HepG2 (cell line): ENCODE measurements around the gene TRPV2. TPM values are rescaled to one million over a fixed set of nuclear protein-coding genes. Genes with fewer than 3 reads are reported as not detected.

Experiments
- KAT2B ChIP-seq: fragments of 150-350 bp; IDR thresholded peaks from 2 replicates; pipeline ENCODE4 v1.6.1; 2014; ENCODE audit warnings: low read depth, low read length, borderline replicate concordance
- NR2F6 ChIP-seq, 2 experiments: IDR thresholded peaks; 2 replicates each; pipeline ENCODE4 v1.6.1; 2016; ENCODE audit warnings: antibody characterized with exemption in 1 of 2, mild to moderate bottlenecking in 1 of 2
- SATB2 ChIP-seq: sonication (generic); formaldehyde crosslinking; IDR thresholded peaks from 2 replicates; pipeline ENCODE4 v1.5.0; 2020; ENCODE audit warnings: missing genetic modification reagents
- SMYD3 ChIP-seq: sonication (generic); formaldehyde crosslinking; IDR thresholded peaks from 2 replicates; pipeline ENCODE4 v1.8.1; 2023; ENCODE audit warnings: mild to moderate bottlenecking, missing genetic modification reagents
- TBX3 ChIP-seq: fragments of 450-650 bp; IDR thresholded peaks from 2 replicates; pipeline ENCODE4 v1.6.1; 2017; ENCODE audit warnings: antibody characterized with exemption, mild to moderate bottlenecking, inconsistent platforms, borderline replicate concordance
- ZFAT ChIP-seq: sonication (generic); formaldehyde crosslinking; conservative IDR thresholded peaks from 2 replicates; pipeline ENCODE4 v1.8.1; 2023; ENCODE audit warnings: missing genetic modification reagents, inconsistent platforms
- ZNF773 ChIP-seq: sonication (generic); formaldehyde crosslinking; IDR thresholded peaks from 2 replicates; pipeline ENCODE4 v1.4.0; 2020; ENCODE audit warnings: missing genetic modification reagents, borderline replicate concordance
- polyA plus RNA-seq, 8 experiments: library from polyadenylated mRNA; depleted of rRNA in 3 of 8; stranded (reverse) in 7 of 8; unstranded in 1 of 8; fragments of >200 nt; fragmentation: Illumina TruSeq in 4 of 8; extraction: Trizol in 4 of 8; gene quantifications; 2 replicates each; pipeline versions ENCODE4 v1.2.1 to v1.2.3, GENCODE V29; 2011 to 2016; ENCODE audit warnings: low read depth in 4 of 8, missing spikeins in 1 of 8, mixed read lengths in 1 of 8; ENCODE audit not compliant: insufficient read depth in 1 of 8
- total RNA-seq, 5 experiments: library from RNA; depleted of rRNA; stranded (reverse); fragments of >200 nt; fragmentation: Illumina TruSeq; extraction: Trizol; gene quantifications; 2 replicates each; pipeline ENCODE4 v1.2.3, GENCODE V29; 2016; ENCODE audit warnings: low read depth in 1 of 5
- TF ChIP-seq, protein P1 (sequence below): sonication (generic); formaldehyde crosslinking; conservative IDR thresholded peaks from 2 replicates; pipeline ENCODE4 v1.4.0; 2020; ENCODE audit warnings: missing genetic modification reagents
- TF ChIP-seq, protein P2 (sequence below): sonication (generic); formaldehyde crosslinking; IDR thresholded peaks from 2 replicates; pipeline ENCODE4 v1.8.1; 2023; ENCODE audit warnings: mild to moderate bottlenecking, inconsistent platforms, moderate library complexity, missing genetic modification reagents, borderline replicate concordance
- TF ChIP-seq, protein P3 (sequence below), 2 experiments: sonication (generic) in 1 of 2; formaldehyde crosslinking in 1 of 2; IDR thresholded peaks; 2 replicates each; pipeline versions ENCODE4 v1.6.1 to v1.9.0; 2014 to 2022; ENCODE audit warnings: antibody characterized with exemption in 1 of 2, borderline replicate concordance in 1 of 2, inconsistent platforms in 1 of 2, low read depth in 1 of 2, missing genetic modification reagents in 1 of 2
- TF ChIP-seq, protein P4 (sequence below): sonication (generic); formaldehyde crosslinking; IDR thresholded peaks from 2 replicates; pipeline ENCODE4 v1.4.0; 2020; ENCODE audit warnings: missing genetic modification reagents

TRPV2 gene
- total and polyA plus RNA-seq, 2 of the 13 experiments (the other 11 are each of a cell fraction or from before 2014, with no cell fraction given), result 13.6 to 21.3 TPM

DNA sequence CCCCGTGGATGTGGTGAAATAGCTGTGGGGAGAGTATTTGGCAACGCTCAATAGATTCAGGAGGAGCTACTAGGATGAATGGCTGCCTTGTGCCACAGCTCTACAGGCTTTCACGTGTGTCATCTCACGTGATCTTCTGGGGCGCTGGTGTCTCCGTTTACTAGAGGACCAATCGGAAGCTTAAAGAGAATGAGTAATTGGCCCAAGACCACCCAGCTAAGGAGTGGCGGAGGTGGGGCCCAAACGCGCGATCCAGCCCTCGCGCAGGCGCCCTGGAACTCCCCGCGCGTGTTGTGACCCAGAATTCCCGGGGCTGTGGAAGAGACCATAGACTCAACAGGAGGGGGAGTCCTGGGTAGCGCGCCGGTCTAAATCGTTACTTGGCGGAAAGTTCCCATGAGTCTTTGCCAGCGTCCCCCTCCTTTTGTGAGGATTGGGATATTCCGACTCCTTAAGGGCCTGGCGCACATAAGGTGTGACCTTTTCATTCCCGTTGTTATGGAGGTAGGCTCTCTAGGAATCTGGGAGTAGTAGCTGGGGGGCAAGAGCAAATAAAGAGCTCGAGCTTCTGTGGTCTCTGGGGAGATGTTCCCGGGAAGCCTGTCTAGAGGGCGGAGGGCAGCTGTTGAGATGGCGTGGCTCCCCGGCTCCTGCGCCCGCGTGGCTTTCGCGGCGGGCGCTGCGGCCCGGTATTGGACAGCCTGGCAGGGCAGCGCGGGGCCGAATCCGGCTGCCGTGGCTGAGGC lies 23.4 kb downstream of the TRPV2 start (continued):
- no peak for TF ChIP-seq KAT2B
- TF ChIP-seq SATB2 (CRISPR knock-in tag), result peak; percentile 49; the same call in 1 of the 2 replicates
- TF ChIP-seq SMYD3 (CRISPR knock-in tag), result no peak
- TF ChIP-seq NR2F6 (IDR thresholded peaks at IDR 0.05), result peak; percentile 85
- peak; percentile 77 for TF ChIP-seq NR2F6 (CRISPR knock-in tag; IDR thresholded peaks at IDR 0.05)
- TF ChIP-seq ZFAT, result no peak
- TF ChIP-seq, protein P1, sequence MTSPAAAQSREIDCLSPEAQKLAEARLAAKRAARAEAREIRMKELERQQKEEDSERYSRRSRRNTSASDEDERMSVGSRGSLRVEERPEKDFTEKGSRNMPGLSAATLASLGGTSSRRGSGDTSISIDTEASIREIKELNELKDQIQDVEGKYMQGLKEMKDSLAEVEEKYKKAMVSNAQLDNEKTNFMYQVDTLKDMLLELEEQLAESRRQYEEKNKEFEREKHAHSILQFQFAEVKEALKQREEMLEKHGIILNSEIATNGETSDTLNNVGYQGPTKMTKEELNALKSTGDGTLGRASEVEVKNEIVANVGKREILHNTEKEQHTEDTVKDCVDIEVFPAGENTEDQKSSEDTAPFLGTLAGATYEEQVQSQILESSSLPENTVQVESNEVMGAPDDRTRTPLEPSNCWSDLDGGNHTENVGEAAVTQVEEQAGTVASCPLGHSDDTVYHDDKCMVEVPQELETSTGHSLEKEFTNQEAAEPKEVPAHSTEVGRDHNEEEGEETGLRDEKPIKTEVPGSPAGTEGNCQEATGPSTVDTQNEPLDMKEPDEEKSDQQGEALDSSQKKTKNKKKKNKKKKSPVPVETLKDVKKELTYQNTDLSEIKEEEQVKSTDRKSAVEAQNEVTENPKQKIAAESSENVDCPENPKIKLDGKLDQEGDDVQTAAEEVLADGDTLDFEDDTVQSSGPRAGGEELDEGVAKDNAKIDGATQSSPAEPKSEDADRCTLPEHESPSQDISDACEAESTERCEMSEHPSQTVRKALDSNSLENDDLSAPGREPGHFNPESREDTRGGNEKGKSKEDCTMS (CRISPR knock-in tag), result no peak
- TF ChIP-seq, protein P2, sequence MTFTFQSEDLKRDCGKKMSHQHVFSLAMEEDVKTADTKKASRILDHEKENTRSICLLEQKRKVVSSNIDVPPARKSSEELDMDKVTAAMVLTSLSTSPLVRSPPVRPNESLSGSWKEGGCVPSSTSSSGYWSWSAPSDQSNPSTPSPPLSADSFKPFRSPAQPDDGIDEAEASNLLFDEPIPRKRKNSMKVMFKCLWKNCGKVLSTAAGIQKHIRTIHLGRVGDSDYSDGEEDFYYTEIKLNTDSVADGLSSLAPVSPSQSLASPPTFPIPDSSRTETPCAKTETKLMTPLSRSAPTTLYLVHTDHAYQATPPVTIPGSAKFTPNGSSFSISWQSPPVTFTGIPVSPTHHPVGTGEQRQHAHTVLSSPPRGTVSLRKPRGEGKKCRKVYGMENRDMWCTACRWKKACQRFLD (CRISPR knock-in tag), result no peak
- TF ChIP-seq, protein P3, sequence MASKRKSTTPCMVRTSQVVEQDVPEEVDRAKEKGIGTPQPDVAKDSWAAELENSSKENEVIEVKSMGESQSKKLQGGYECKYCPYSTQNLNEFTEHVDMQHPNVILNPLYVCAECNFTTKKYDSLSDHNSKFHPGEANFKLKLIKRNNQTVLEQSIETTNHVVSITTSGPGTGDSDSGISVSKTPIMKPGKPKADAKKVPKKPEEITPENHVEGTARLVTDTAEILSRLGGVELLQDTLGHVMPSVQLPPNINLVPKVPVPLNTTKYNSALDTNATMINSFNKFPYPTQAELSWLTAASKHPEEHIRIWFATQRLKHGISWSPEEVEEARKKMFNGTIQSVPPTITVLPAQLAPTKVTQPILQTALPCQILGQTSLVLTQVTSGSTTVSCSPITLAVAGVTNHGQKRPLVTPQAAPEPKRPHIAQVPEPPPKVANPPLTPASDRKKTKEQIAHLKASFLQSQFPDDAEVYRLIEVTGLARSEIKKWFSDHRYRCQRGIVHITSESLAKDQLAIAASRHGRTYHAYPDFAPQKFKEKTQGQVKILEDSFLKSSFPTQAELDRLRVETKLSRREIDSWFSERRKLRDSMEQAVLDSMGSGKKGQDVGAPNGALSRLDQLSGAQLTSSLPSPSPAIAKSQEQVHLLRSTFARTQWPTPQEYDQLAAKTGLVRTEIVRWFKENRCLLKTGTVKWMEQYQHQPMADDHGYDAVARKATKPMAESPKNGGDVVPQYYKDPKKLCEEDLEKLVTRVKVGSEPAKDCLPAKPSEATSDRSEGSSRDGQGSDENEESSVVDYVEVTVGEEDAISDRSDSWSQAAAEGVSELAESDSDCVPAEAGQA (IDR thresholded peaks at IDR 0.05; ENCODE audit: low read depth), result no peak; the same call in 1 of the 2 replicates
- TF ChIP-seq, protein P3 (CRISPR knock-in tag; IDR thresholded peaks at IDR 0.05; ENCODE audit: borderline replicate concordance), result no peak
- TF ChIP-seq TBX3, result peak; percentile 87
- TF ChIP-seq, protein P4, sequence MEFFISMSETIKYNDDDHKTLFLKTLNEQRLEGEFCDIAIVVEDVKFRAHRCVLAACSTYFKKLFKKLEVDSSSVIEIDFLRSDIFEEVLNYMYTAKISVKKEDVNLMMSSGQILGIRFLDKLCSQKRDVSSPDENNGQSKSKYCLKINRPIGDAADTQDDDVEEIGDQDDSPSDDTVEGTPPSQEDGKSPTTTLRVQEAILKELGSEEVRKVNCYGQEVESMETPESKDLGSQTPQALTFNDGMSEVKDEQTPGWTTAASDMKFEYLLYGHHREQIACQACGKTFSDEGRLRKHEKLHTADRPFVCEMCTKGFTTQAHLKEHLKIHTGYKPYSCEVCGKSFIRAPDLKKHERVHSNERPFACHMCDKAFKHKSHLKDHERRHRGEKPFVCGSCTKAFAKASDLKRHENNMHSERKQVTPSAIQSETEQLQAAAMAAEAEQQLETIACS (CRISPR knock-in tag), result no peak
- no peak; the same call in 1 of the 2 replicates for TF ChIP-seq ZNF773 (CRISPR knock-in tag)
